Glutamatergic neuron (in vitro differentiated cells): ENCODE data around the gene PODN. TPM values are rescaled to one million over a fixed set of nuclear protein-coding genes. Genes with fewer than 3 reads are reported as not detected.

Experiments
- DNase-seq: peaks from one replicate; pipeline ENCODE4 v3.0.0; 2022
- H3K27ac Mint-ChIP-seq: one replicate; pipeline ENCODE4 v1.8.0; 2020; ENCODE audit warnings: mild to moderate bottlenecking, mixed read lengths, inconsistent platforms; ENCODE audit not compliant: unreplicated experiment
- H3K27me3 Mint-ChIP-seq: one replicate; pipeline ENCODE4 v1.8.0; 2020; ENCODE audit warnings: mild to moderate bottlenecking, moderate library complexity, mixed read lengths, inconsistent platforms; ENCODE audit not compliant: unreplicated experiment
- H3K36me3 Mint-ChIP-seq: one replicate; pipeline ENCODE4 v1.8.0; 2020; ENCODE audit warnings: mild to moderate bottlenecking, mixed read lengths, inconsistent platforms; ENCODE audit not compliant: unreplicated experiment
- H3K4me1 Mint-ChIP-seq: one replicate; pipeline ENCODE4 v1.8.0; 2020; ENCODE audit warnings: mild to moderate bottlenecking, low read depth, mixed read lengths, inconsistent platforms; ENCODE audit not compliant: unreplicated experiment
- H3K4me3 Mint-ChIP-seq: one replicate; pipeline ENCODE4 v1.8.0; 2020; ENCODE audit warnings: mild to moderate bottlenecking, mixed read lengths, inconsistent platforms; ENCODE audit not compliant: unreplicated experiment
- H3K9me3 Mint-ChIP-seq: one replicate; pipeline ENCODE4 v1.8.0; 2020; ENCODE audit warnings: mild to moderate bottlenecking, moderate library complexity, mixed read lengths, inconsistent platforms; ENCODE audit not compliant: unreplicated experiment
- total RNA-seq: library from RNA; stranded (reverse); fragmentation: NEBNext Ultra II Directional; extraction: Animal tissue kit (Norgen Biotek cat#: 25700); gene quantifications from one replicate; pipeline ENCODE4 v1.2.1, GENCODE V29; 2021; ENCODE audit not compliant: unreplicated experiment
- TF ChIP-seq, protein P1 (sequence below): fragments of 200-600 bp; sonication (generic); IDR thresholded peaks from one replicate; pipeline ENCODE4 v1.5.0; 2021; ENCODE audit not compliant: partially characterized antibody, unreplicated experiment

Gene PODN
- total RNA-seq, 1 donor from 2014 or later, result 3.1 TPM

DNA sequence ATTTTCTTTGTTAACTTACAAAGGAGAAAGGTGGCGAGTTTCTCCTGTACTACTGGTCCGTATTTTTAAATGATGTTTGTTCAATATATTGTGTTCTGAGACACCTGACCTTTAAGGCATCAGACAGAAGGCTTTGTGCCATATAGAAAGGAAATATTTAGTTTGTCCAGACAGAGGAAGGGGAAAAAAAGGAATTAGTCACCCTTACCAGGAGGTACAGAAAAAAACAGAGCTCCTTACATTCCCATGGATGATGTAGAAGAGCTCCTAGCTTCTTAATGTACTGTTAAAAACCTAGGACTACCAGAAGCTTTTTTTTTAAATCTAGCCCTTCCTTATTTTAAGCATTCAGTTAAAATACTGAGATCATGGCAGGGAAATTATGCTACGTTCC is 12.4 kb upstream of the PODN start:
- TF ChIP-seq, protein P1, sequence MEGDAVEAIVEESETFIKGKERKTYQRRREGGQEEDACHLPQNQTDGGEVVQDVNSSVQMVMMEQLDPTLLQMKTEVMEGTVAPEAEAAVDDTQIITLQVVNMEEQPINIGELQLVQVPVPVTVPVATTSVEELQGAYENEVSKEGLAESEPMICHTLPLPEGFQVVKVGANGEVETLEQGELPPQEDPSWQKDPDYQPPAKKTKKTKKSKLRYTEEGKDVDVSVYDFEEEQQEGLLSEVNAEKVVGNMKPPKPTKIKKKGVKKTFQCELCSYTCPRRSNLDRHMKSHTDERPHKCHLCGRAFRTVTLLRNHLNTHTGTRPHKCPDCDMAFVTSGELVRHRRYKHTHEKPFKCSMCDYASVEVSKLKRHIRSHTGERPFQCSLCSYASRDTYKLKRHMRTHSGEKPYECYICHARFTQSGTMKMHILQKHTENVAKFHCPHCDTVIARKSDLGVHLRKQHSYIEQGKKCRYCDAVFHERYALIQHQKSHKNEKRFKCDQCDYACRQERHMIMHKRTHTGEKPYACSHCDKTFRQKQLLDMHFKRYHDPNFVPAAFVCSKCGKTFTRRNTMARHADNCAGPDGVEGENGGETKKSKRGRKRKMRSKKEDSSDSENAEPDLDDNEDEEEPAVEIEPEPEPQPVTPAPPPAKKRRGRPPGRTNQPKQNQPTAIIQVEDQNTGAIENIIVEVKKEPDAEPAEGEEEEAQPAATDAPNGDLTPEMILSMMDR, result no peak
- H3K27ac Mint-ChIP-seq, result peak overlapping the region; percentile 70
- H3K4me3 Mint-ChIP-seq, result peak overlapping the region; percentile 55
- peaks cover 6% of the 10 kb centered on the region for H3K9me3 Mint-ChIP-seq
- H3K4me1 Mint-ChIP-seq, result peaks cover 35% of the 10 kb centered on the region
- H3K27me3 Mint-ChIP-seq, result peaks cover 3% of the 10 kb centered on the region
- no peak for DNase-seq
- H3K36me3 Mint-ChIP-seq, result no peaks in the 10 kb centered on the region

- Mint-ChIP-seq H3K36me3 (no peaks in the 10 kb centered on the region), H3K4me1 (peaks cover 35% of the 10 kb centered on the region), H3K27ac (no peak overlapping the region), H3K4me3 (no peak overlapping the region), H3K27me3 (peaks cover 3% of the 10 kb centered on the region), H3K9me3 (peaks cover 6% of the 10 kb centered on the region)
- TF ChIP-seq, protein P1, result no peak
- no peak for DNase-seq
Observed at GRCh38 chr1:53050310-53050709, 11.7 kb upstream of the PODN start.

DNA sequence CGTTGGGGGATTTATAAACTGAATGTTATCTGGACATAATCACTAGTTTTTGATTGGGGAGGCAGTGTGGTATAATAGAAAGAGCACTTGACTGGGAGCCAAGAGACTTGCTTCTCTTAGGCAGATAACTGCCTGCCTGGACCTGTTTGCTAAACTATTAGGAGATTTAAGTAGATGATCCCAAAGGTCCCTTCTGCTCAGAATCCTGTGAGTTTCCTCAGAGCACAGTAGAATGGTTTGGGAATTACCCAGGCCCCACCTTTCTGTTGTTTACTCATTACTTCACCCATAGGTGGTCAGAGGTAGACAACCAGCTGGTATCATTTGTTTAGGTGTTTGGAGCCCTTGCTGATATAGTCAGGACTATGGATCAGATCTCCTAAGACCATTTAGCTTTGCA is 10.3 kb upstream of the PODN start:
- H3K36me3 Mint-ChIP-seq, result no peaks in the 10 kb centered on the region
- H3K4me3 Mint-ChIP-seq, result no peak overlapping the region
- DNase-seq, result no peak
- TF ChIP-seq, protein P1, result no peak
- H3K27me3 Mint-ChIP-seq, result peaks cover 2% of the 10 kb centered on the region
- no peak overlapping the region for H3K27ac Mint-ChIP-seq
- H3K4me1 Mint-ChIP-seq, result peaks cover 35% of the 10 kb centered on the region
- peaks cover 6% of the 10 kb centered on the region for H3K9me3 Mint-ChIP-seq

GRCh38 chr1:53057127-53057526 is 4.9 kb upstream of the PODN start:
- Mint-ChIP-seq H3K36me3 (no peaks in the 10 kb centered on the region), H3K27ac (no peak overlapping the region), H3K9me3 (peaks cover 2% of the 10 kb centered on the region), H3K4me3 (no peak overlapping the region), H3K27me3 (peaks cover 5% of the 10 kb centered on the region), H3K4me1 (peaks cover 8% of the 10 kb centered on the region)
- TF ChIP-seq, protein P1, result no peak
- DNase-seq, result no peak

DNA sequence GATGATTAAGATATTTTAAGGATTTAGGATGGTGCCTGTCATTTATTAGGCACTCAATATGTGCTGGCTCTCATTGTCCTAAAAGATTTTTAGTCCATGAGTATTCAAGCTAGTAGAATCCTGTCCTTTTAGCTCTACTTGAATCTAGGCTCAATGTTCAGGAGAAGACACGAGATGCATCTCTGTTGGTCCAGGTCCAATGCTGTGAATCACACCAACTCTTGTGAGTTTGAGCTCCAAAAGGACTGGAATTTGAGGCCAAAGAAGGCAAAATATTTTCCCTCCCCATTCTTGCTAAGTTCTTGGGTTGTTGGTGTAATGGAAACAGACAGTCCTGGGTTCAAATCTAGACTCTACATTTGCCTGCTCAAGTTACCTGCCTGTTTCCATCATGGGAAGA is 1.4 kb upstream of the PODN start:
- TF ChIP-seq, protein P1, result no peak

More for the DNA sequence above, 1.4 kb upstream of the PODN start:
- H3K4me3 Mint-ChIP-seq, result no peak overlapping the region
- H3K27me3 Mint-ChIP-seq, result peaks cover 13% of the 10 kb centered on the region
- H3K9me3 Mint-ChIP-seq, result peaks cover 4% of the 10 kb centered on the region
- H3K4me1 Mint-ChIP-seq, result peaks cover 8% of the 10 kb centered on the region
- DNase-seq, result no peak
- H3K36me3 Mint-ChIP-seq, result no peaks in the 10 kb centered on the region
- H3K27ac Mint-ChIP-seq, result no peak overlapping the region
